Retinal pigment epithelial cell (primary cell): ENCODE data around the gene FJX1.

Experiments
- DNase-seq: peaks from one replicate; pipeline ENCODE4 v3.0.0-alpha.2; 2010; ENCODE audit warnings: low read depth
- H3K4me3 ChIP-seq: 2 replicates; pipeline ENCODE4 v1.5.1; 2011; ENCODE audit warnings: mild to moderate bottlenecking, low read length, control low read depth, moderate library complexity
- TF ChIP-seq, protein P1 (sequence below): conservative IDR thresholded peaks from 2 replicates; pipeline ENCODE4 v1.5.1; 2011; ENCODE audit warnings: low read depth, low read length, control low read depth, inconsistent platforms

FJX1 gene

DNA sequence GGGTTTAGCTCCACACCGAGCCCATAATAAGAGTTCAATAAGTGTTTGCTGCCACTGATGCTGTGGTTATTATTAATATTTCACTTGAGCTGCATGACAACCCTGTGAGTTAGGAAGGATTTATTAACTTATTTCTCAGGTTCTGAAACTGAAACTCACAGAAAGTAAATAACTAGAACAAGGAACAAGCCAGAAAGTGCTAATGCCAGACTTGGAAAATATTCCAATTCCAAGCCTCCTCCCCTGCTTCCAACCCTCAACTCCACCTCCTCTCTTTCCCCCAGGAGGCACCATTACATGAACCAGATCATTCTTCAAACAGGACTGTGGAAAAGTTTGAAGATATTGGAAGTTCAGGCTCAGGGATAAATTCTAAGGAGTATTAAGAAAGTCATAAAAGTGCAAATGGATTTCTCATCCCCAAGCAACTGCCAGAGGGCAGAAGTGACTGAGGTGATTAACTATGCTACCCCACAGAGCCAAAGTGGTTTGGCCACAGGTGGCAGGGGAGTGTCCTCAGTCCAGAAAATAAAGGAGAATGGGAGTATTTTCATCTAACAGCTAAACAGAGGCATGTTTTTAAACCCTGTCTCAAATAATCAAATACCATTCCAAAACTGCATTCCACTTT lies 3.2 kb upstream of the FJX1 start:
- TF ChIP-seq, protein P1, sequence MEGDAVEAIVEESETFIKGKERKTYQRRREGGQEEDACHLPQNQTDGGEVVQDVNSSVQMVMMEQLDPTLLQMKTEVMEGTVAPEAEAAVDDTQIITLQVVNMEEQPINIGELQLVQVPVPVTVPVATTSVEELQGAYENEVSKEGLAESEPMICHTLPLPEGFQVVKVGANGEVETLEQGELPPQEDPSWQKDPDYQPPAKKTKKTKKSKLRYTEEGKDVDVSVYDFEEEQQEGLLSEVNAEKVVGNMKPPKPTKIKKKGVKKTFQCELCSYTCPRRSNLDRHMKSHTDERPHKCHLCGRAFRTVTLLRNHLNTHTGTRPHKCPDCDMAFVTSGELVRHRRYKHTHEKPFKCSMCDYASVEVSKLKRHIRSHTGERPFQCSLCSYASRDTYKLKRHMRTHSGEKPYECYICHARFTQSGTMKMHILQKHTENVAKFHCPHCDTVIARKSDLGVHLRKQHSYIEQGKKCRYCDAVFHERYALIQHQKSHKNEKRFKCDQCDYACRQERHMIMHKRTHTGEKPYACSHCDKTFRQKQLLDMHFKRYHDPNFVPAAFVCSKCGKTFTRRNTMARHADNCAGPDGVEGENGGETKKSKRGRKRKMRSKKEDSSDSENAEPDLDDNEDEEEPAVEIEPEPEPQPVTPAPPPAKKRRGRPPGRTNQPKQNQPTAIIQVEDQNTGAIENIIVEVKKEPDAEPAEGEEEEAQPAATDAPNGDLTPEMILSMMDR: no peak
- no peak for DNase-seq
- H3K4me3 ChIP-seq: no peak overlapping the region

DNA sequence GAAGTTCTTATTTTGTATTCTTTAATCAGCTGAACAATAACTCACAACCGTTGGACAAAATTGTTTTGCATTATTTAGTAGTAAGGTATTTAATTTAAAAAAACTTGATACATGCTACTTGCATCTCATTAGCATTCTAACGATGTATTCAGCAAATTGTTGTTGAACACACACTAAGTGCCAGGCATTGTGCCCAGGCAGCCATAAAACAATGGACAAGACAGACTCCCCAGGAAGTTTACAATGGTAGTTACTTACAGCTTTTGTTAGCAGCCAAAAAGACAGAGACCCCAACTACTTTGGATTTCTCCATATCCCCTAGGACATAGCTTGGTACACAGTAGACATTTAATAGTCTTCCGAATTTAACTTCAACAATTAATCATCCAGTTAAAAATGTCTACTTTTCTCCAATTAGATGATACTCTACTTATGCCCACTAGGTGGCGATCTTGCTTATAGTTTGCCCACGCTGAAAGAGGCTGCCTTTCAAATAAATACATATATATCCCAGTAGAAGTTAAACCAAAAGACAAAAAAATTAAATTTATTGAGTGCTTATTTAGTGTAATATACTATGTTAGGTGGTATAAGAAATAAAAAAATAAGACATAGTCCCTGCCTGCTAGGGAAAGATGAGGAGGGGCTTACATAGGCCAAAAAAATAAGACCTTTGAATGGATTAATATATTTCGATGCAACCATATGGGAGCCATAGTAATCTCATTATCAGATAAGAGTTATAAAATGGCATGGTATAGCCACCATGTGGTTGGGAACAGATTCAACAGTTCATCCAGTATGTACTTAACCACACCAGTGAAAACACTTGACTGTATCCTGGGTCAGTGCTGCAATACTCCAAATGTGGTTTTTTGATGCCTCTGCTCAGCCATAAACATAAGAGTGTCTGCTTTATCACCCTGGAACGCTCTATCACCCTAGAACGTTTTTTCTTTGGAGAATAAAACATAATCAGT lies 2.0 kb upstream of the FJX1 start:
- DNase-seq: no peak
- TF ChIP-seq, protein P1: peak; percentile 57
- no peak overlapping the region for H3K4me3 ChIP-seq

DNA sequence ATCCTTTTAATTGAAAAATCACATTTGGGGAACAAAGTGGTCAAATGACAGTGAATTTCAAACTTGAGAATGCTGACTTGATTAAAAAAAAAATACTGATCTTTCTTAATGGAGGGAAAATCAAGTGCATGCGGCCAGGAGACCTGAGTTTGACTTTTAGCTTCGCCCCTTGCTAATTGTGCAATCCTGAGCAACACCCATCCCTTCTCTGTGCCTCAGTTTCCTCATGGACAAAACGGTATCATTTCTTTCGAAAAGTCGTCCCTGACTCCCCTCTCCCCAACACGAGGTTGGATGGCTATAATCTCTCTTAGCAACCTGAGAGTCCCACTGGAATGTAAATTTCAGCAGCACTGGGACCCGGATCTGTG lies 959 bp upstream of the FJX1 start:
- peak overlapping the region; percentile 47 for H3K4me3 ChIP-seq
- TF ChIP-seq, protein P1: no peak
- DNase-seq: no peak

DNA sequence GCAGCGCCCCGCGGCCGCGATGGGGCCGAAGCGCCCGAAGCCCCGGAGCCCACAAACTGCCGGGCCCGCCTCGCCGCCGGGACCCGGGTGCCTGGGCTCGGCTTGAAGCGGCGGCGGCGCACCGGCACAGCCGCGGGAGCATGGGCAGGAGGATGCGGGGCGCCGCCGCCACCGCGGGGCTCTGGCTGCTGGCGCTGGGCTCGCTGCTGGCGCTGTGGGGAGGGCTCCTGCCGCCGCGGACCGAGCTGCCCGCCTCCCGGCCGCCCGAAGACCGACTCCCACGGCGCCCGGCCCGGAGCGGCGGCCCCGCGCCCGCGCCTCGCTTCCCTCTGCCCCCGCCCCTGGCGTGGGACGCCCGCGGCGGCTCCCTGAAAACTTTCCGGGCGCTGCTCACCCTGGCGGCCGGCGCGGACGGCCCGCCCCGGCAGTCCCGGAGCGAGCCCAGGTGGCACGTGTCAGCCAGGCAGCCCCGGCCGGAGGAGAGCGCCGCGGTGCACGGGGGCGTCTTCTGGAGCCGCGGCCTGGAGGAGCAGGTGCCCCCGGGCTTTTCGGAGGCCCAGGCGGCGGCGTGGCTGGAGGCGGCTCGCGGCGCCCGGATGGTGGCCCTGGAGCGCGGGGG lies 346 bp downstream of the FJX1 start:
- TF ChIP-seq, protein P1: no peak
- DNase-seq: no peak

DNA sequence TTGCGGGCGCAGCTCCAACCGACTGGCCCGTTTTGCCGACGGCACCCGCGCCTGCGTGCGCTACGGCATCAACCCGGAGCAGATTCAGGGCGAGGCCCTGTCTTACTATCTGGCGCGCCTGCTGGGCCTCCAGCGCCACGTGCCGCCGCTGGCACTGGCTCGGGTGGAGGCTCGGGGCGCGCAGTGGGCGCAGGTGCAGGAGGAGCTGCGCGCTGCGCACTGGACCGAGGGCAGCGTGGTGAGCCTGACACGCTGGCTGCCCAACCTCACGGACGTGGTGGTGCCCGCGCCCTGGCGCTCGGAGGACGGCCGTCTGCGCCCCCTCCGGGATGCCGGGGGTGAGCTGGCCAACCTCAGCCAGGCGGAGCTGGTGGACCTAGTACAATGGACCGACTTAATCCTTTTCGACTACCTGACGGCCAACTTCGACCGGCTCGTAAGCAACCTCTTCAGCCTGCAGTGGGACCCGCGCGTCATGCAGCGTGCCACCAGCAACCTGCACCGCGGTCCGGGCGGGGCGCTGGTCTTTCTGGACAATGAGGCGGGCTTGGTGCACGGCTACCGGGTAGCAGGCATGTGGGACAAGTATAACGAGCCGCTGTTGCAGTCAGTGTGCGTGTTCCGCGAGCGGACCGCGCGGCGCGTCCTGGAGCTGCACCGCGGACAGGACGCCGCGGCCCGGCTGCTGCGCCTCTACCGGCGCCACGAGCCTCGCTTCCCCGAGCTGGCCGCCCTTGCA lies 1.0 kb downstream of the FJX1 start:
- H3K4me3 ChIP-seq: peak overlapping the region; percentile 73
- DNase-seq: no peak
- TF ChIP-seq, protein P1: no peak

More for the DNA sequence above, 346 bp downstream of the FJX1 start:
- peak overlapping the region; percentile 73 for H3K4me3 ChIP-seq

DNA sequence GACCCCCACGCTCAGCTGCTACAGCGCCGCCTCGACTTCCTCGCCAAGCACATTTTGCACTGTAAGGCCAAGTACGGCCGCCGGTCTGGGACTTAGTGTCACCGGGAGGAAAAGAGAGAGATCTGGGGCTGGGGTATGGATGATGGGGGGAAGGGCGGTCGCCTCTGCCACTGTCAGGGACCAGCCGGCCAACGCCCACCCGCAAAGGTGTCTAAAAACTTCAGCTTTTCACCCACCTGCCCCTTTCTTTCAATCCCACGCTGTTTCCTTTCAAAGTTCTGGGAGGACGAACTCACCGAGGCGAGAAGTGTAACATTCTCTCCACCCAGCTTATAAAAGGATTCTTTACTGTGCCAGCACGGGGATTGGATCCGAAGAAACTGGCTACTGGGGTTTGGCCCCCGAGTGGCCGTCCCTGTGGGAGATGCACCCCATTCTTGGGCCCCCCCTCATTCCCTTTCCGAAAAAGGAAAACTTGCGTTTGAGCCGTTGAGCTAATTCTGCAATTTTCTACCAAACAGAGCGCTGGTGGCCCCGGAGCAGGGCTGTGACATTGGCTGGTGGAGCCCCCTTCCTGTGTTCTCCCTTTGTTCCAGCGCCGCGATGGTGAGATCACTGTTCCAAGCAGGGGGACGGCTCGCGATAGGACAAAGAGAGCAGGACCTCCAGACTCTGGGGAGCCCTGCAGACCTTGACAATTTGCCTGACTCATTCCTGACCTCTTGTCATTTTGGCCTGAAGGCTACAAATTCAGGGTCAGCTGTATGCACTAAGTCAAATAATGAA lies 1.8 kb downstream of the FJX1 start:
- DNase-seq: no peak
- peak overlapping the region; percentile 73 for H3K4me3 ChIP-seq
- TF ChIP-seq, protein P1: peak; percentile 12
